Neural cell (in vitro differentiated cells): ENCODE results near the gene MED26. TPM values are rescaled to one million over a fixed set of nuclear protein-coding genes. Genes with fewer than 3 reads are reported as not detected.

Experiments used
- H2AFZ ChIP-seq: fragments of 200-600, 300-800 bp; sonication (generic), shearing (Covaris generic); 2 replicates; pipeline ENCODE4 v1.6.0; 2014; ENCODE audit warnings: low read depth, mild to moderate bottlenecking, antibody characterized with exemption, low read length, moderate library complexity
- H3F3A ChIP-seq: fragments of 200-600 bp; shearing (Covaris generic); 2 replicates; pipeline ENCODE4 v1.6.1; 2016; ENCODE audit warnings: mild to moderate bottlenecking, moderate library complexity, mixed read lengths, antibody characterized with exemption, low read length; ENCODE audit not compliant: insufficient read depth, poor library complexity, severe bottlenecking
- H3K27ac ChIP-seq: fragments of 200-600, 300-800 bp; sonication (generic), shearing (Covaris generic); 2 replicates; pipeline ENCODE4 v1.5.1; 2014; ENCODE audit warnings: mild to moderate bottlenecking, low read length, moderate library complexity
- H3K27me3 ChIP-seq: fragments of 300-800, 200-600 bp; sonication (generic), shearing (Covaris generic); 2 replicates; pipeline ENCODE4 v1.6.0; 2014; ENCODE audit warnings: mild to moderate bottlenecking, low read depth, low read length, moderate library complexity; ENCODE audit not compliant: insufficient read depth
- H3K36me3 ChIP-seq: fragments of 300-800, 200-600 bp; sonication (generic), shearing (Covaris generic); 2 replicates; pipeline ENCODE4 v1.5.1; 2014; ENCODE audit warnings: mild to moderate bottlenecking, antibody characterized with exemption, low read length, moderate library complexity; ENCODE audit not compliant: insufficient read depth
- H3K4me2 ChIP-seq: fragments of 300-800, 200-600 bp; sonication (generic), shearing (Covaris generic); 2 replicates; pipeline ENCODE4 v1.6.0; 2014; ENCODE audit warnings: mild to moderate bottlenecking, low read length
- H3K4me3 ChIP-seq: fragments of 300-800, 200-600 bp; sonication (generic), shearing (Covaris generic); 2 replicates; pipeline ENCODE4 v1.5.1; 2014; ENCODE audit warnings: mild to moderate bottlenecking, low read length, moderate library complexity
- H3K79me2 ChIP-seq: fragments of 200-600 bp; shearing (Covaris generic); replicated peaks from 2 replicates; pipeline ENCODE4 v1.6.0; 2014; ENCODE audit warnings: mild to moderate bottlenecking, low read length, moderate library complexity; ENCODE audit not compliant: insufficient read depth
- H3K9ac ChIP-seq: fragments of 300-800, 200-600 bp; sonication (generic), shearing (Covaris generic); 2 replicates; pipeline ENCODE4 v1.6.1; 2016; ENCODE audit warnings: mild to moderate bottlenecking, low read length, mixed read lengths
- H3K9me2 ChIP-seq: fragments of 200-600 bp; shearing (Covaris generic); 2 replicates; pipeline ENCODE4 v1.6.1; 2016; ENCODE audit warnings: mild to moderate bottlenecking, low read length, mixed read lengths; ENCODE audit not compliant: insufficient read depth
- H3K9me3 ChIP-seq: fragments of 200-600, 300-800 bp; sonication (generic), shearing (Covaris generic); 2 replicates; pipeline ENCODE4 v1.6.1; 2016; ENCODE audit warnings: mild to moderate bottlenecking, mixed run types, low read length, moderate library complexity, mixed read lengths
- H4K20me1 ChIP-seq: fragments of 200-600 bp; shearing (Covaris generic); 2 replicates; pipeline ENCODE4 v1.6.1; 2016; ENCODE audit warnings: mild to moderate bottlenecking, mixed run types; ENCODE audit not compliant: insufficient read depth
- CTCF ChIP-seq: fragments of 450-650 bp; IDR thresholded peaks from 2 replicates; pipeline ENCODE4 v1.5.1; 2014; ENCODE audit warnings: antibody characterized with exemption, mild to moderate bottlenecking, moderate library complexity; ENCODE audit not compliant: poor library complexity, severe bottlenecking
- EP300 ChIP-seq: fragments of 450-650 bp; conservative IDR thresholded peaks from 2 replicates; pipeline ENCODE4 v1.6.1; 2014; ENCODE audit warnings: antibody characterized with exemption, mild to moderate bottlenecking, moderate library complexity; ENCODE audit not compliant: poor library complexity, severe bottlenecking
- EZH2 ChIP-seq: fragments of 200-600, 300-800 bp; shearing (Covaris generic), sonication (generic); IDR thresholded peaks from 2 replicates; pipeline ENCODE4 v1.6.1; 2014; ENCODE audit warnings: antibody characterized with exemption, low read length, borderline replicate concordance, mild to moderate bottlenecking; ENCODE audit not compliant: insufficient read depth, poor library complexity, severe bottlenecking
- MXI1 ChIP-seq: fragments of 450-650 bp; conservative IDR thresholded peaks from 2 replicates; pipeline ENCODE4 v1.6.1; 2014; ENCODE audit warnings: antibody characterized with exemption, mild to moderate bottlenecking; ENCODE audit not compliant: poor library complexity, severe bottlenecking
- POLR2AphosphoS5 ChIP-seq: IDR thresholded peaks from 2 replicates; pipeline ENCODE4 v1.6.1; 2012
- RAD21 ChIP-seq: fragments of 450-650 bp; conservative IDR thresholded peaks from 2 replicates; pipeline ENCODE4 v1.6.1; 2014; ENCODE audit warnings: antibody characterized with exemption, mild to moderate bottlenecking, moderate library complexity
- REST ChIP-seq: IDR thresholded peaks from 2 replicates; pipeline ENCODE4 v1.6.1; 2012; ENCODE audit warnings: borderline replicate concordance
- SMC3 ChIP-seq: fragments of 450-650 bp; conservative IDR thresholded peaks from 2 replicates; pipeline ENCODE4 v1.6.1; 2014; ENCODE audit warnings: antibody characterized with exemption, mild to moderate bottlenecking, moderate library complexity; ENCODE audit not compliant: poor library complexity
- TAF1 ChIP-seq: IDR thresholded peaks from 2 replicates; pipeline ENCODE4 v1.6.1; 2012; ENCODE audit warnings: low read depth
- polyA plus RNA-seq: library from polyadenylated mRNA; depleted of rRNA; stranded (reverse); fragments of >200 nt; gene quantifications from 2 replicates; pipeline ENCODE4 v1.2.3, GENCODE V29; 2014

Gene MED26
- polyA plus RNA-seq, 1 donor from 2014 or later, result 4.2 TPM

- Histone ChIP-seq H4K20me1 (peaks cover 5% of the 10 kb centered on the region), H3K9me3 (no peaks in the 10 kb centered on the region), H3K36me3 (no peaks in the 10 kb centered on the region), H3K4me3 (no peak overlapping the region), H3F3A (no peaks in the 10 kb centered on the region), H3K4me2 (no peak overlapping the region), H3K79me2 (peaks cover 64% of the 10 kb centered on the region), H2AFZ (no peak overlapping the region), H3K9ac (no peak overlapping the region), H3K9me2 (no peaks in the 10 kb centered on the region), H3K27me3 (no peaks in the 10 kb centered on the region), H3K27ac (no peak overlapping the region)
- TF ChIP-seq SMC3 (no peak), MXI1 (no peak), CTCF (no peak), EZH2 (no peak), RAD21 (no peak), REST (no peak), TAF1 (no peak), EP300 (no peak), POLR2AphosphoS5 (no peak)
These were observed 3.8 kb downstream of the MED26 start for GRCh38 chr19:16624236-16624635.

- Histone ChIP-seq H3K27ac (no peak overlapping the region), H3K9ac (no peak overlapping the region), H3K27me3 (no peaks in the 10 kb centered on the region), H3F3A (no peaks in the 10 kb centered on the region), H2AFZ (no peak overlapping the region), H3K9me2 (no peaks in the 10 kb centered on the region), H3K9me3 (no peaks in the 10 kb centered on the region), H3K79me2 (peaks cover 67% of the 10 kb centered on the region), H3K36me3 (no peaks in the 10 kb centered on the region), H4K20me1 (peaks cover 5% of the 10 kb centered on the region), H3K4me2 (no peak overlapping the region), H3K4me3 (no peak overlapping the region)
- no peak for TF ChIP-seq MXI1
- TF ChIP-seq CTCF, result no peak
- TF ChIP-seq TAF1, result no peak
- no peak for TF ChIP-seq SMC3
These were observed 4.4 kb downstream of the MED26 start for GRCh38 chr19:16623576-16623975.
